Measurements from ENCODE around the gene PAIP2. TPM values are rescaled to one million over a fixed set of nuclear protein-coding genes. Genes with fewer than 3 reads are reported as not detected.

PAIP2 gene
- total and polyA plus RNA-seq, 3 donors from 2014 or later: 142 to 297 (median 150) TPM

DNA sequence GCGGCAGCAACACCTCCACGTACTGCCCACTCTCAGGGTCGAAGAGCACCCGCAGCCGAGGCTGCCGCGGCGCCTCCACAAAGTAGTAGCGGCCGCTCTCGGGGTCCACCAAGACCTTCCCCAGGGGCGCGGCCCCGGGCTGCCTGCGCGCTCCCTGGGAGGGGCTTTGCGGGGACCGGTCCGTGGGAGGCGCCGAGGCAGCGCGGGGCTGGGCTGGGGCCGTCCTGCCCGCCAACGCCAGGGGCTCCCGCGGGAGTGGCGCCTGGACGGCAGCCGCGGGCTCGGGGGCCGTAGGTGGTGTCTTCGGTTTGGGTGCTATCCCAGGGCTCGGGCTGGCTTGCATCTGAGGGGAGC, 50.6 kb downstream of the PAIP2 start:
- intact Hi-C loops (cut with DNase I; ENCODE audit: low total_unique reads): no loop called here
- no peaks in the 10 kb centered on the region for H3K27me3 ChIP-seq
- peaks cover 8% of the 10 kb centered on the region for H3K4me1 ChIP-seq
- peak overlapping the region; percentile 43 to 59 for H3K4me3 ChIP-seq
- H3K9me3 ChIP-seq: no peaks in the 10 kb centered on the region
- TF ChIP-seq POLR2A (IDR thresholded peaks at IDR 0.05): no peak
- TF ChIP-seq, protein P1, sequence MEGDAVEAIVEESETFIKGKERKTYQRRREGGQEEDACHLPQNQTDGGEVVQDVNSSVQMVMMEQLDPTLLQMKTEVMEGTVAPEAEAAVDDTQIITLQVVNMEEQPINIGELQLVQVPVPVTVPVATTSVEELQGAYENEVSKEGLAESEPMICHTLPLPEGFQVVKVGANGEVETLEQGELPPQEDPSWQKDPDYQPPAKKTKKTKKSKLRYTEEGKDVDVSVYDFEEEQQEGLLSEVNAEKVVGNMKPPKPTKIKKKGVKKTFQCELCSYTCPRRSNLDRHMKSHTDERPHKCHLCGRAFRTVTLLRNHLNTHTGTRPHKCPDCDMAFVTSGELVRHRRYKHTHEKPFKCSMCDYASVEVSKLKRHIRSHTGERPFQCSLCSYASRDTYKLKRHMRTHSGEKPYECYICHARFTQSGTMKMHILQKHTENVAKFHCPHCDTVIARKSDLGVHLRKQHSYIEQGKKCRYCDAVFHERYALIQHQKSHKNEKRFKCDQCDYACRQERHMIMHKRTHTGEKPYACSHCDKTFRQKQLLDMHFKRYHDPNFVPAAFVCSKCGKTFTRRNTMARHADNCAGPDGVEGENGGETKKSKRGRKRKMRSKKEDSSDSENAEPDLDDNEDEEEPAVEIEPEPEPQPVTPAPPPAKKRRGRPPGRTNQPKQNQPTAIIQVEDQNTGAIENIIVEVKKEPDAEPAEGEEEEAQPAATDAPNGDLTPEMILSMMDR (IDR thresholded peaks at IDR 0.05): no peak
- H3K27ac ChIP-seq: no peak overlapping the region
- no peak for DNase-seq
- WGBS, 2 donors: 16 to 20% methylated on average over 8 to 34 of the region's 36 CpGs
- no peaks in the 10 kb centered on the region for H3K36me3 ChIP-seq (ENCODE audit: low read depth, missing control alignments)

DNA sequence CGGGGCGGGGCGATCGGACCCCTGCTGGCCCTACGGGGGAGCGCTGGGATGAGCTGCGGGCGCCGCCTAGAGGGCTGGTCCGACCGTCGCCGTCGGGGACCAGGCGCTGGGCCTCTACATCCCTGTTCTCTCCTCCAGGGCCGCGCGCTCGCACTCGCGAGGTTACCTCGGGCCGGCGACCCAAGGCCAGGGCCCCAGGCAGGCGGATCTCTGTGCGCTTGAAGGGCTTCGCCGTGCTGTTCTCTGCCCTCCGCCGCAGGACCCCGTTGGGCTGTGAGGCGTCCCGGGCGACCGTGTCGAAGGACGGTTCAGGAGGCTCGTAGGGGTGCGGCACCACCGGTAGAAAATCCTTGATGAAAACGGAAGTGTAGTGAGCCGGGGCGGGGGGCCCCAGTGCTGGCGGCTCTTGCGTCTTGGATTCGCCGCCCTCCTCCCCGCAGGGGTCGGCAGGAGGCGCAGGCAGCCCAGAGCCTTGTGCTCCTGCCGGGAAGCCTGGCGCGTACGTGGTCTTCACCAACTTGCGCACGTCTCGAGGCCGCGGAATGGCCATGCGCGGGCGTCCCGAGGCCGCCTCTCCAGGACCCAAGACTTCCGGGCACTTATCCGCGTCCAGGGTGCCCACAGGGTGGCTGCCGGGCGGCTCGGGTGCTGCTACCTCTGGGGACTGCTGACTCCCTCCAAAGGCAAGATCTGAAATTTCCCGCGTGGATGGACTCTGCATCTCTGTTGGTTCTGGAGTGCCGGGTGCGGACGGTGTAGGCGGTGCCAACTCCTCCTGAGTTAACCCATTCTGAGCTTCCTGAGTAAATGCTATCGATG, 51.2 kb downstream of the PAIP2 start:
- peak; percentile 41 for DNase-seq
- Histone ChIP-seq H3K27me3 (no peaks in the 10 kb centered on the region), H3K27ac (no peak overlapping the region), H3K4me1 (peaks cover 8% of the 10 kb centered on the region), H3K4me3 (peak overlapping the region; percentile 43 to 59), H3K9me3 (no peaks in the 10 kb centered on the region), H3K36me3 (ENCODE audit: low read depth, missing control alignments) (no peaks in the 10 kb centered on the region)
- TF ChIP-seq, protein P1 (IDR thresholded peaks at IDR 0.05): peak; percentile 21 to 24 (median 22)
- TF ChIP-seq POLR2A (IDR thresholded peaks at IDR 0.05): no peak
- intact Hi-C loops (cut with DNase I; ENCODE audit: low total_unique reads): no loop called here
- WGBS, 2 donors: 29 to 36% methylated on average over 39 to 57 of the region's 77 CpGs

DNA sequence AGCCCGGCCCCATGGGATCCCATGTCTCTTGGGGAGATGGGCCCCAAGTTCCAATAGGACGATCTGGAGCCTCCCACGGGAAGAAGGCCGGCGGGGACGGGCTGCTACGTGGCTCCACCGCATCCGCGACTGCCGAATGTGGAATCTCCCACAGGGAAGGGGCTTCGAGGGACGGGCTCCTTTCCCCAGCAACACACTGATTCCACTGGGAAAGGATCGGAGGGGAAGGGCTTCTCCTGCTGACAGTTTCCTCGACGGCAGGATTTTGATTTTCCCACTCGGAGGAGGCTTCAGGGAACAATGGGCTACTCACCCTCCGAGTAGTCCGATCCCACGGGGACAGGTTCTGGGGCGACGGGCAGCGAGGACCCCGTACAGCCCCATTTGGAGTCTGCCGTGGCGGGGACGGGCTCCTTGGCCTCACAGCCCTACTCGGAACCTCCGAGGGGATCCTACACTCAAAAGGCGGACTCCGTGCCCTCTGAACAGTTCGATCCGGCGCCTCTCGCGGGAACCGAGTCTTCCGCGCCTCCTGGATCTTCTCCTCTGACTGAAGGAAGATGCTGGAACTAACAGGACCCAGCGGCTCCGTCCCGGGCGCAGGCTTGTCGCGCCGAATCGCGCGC, 52.0 kb downstream of the PAIP2 start:
- Histone ChIP-seq H3K36me3 (ENCODE audit: low read depth, missing control alignments) (no peaks in the 10 kb centered on the region), H3K4me3 (peak overlapping the region; percentile 55 to 59), H3K9me3 (no peaks in the 10 kb centered on the region), H3K27me3 (no peaks in the 10 kb centered on the region), H3K4me1 (peaks cover 8% of the 10 kb centered on the region), H3K27ac (no peak overlapping the region)
- DNase-seq: no peak
- intact Hi-C loops (cut with DNase I; ENCODE audit: low total_unique reads): no loop called here
- 16 to 35% methylated on average over 36 to 39 of the region's 49 CpGs for WGBS, 2 donors
- TF ChIP-seq POLR2A (IDR thresholded peaks at IDR 0.05): no peak
- TF ChIP-seq, protein P1 (IDR thresholded peaks at IDR 0.05): no peak

DNA sequence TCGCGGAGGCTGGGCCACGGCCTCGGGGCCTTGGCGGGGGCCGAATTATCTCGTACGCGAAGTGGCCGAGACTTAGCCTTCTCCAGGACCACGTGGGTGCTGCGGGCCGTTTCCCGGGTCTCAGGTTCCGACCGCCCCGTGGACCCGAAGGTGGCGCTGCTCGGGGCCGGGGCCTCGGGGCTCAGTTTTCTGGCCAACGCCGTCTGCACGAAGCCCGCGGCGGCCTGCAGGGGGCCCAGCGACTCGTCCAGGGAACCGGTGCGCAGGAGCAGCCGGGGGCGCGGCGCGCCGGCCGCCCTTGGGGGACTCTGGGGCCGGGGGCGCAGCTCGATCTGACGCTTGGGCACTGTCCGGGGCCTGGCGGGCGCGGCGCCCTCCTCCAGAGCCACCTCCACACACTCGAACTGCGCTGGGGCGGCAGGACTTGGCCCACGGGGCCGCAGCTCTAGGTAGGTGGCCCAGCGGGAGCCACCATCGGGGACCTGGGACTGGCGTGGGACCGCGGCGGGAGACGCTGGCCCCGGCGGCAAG, 52.5 kb downstream of the PAIP2 start:
- intact Hi-C loops (cut with DNase I; ENCODE audit: low total_unique reads): no loop called here
- Histone ChIP-seq H3K27me3 (no peaks in the 10 kb centered on the region), H3K36me3 (ENCODE audit: low read depth, missing control alignments) (no peaks in the 10 kb centered on the region), H3K9me3 (no peaks in the 10 kb centered on the region), H3K27ac (peak overlapping the region in 1 of 2 donors; percentile 78), H3K4me3 (peak overlapping the region; percentile 55 to 59), H3K4me1 (peaks cover 8% of the 10 kb centered on the region)
- no peak for TF ChIP-seq POLR2A (IDR thresholded peaks at IDR 0.05)
- TF ChIP-seq, protein P1 (IDR thresholded peaks at IDR 0.05): no peak
- WGBS, 2 donors: 21 to 24% methylated on average over 4 to 29 of the region's 62 CpGs
- DNase-seq: no peak

Measured in testis (tissue), 3 donors.